K562 (cell line): ENCODE measurements around the gene PALM3. TPM values are rescaled to one million over a fixed set of nuclear protein-coding genes. Genes with fewer than 3 reads are reported as not detected.

Source experiments
- NKRF ChIP-seq: fragments of 450-650 bp; IDR thresholded peaks from 2 replicates; pipeline ENCODE4 v1.6.1; 2016; ENCODE audit warnings: borderline replicate concordance
- SMARCE1 ChIP-seq: fragments of 450-650 bp; IDR thresholded peaks from 2 replicates; pipeline ENCODE4 v1.7.1; 2016; ENCODE audit warnings: mild to moderate bottlenecking
- ZBTB11 ChIP-seq, 3 experiments: fragments of 200-800 bp in 1 of 3; fragments of 250-450 bp in 1 of 3; fragments of 450-650 bp in 1 of 3; sonication (Bioruptor Pico) in 1 of 3; sonication (Bioruptor generic) in 1 of 3; formaldehyde crosslinking in 1 of 3; IDR thresholded peaks; 2 replicates each; pipeline versions ENCODE4 v1.6.1 to v1.8.0; 2016 to 2022; ENCODE audit warnings: mild to moderate bottlenecking in 2 of 3, missing genetic modification characterization in 2 of 3, missing compliant biosample characterization in 1 of 3, moderate library complexity in 1 of 3
- ZNF23 ChIP-seq: fragments of 250-450 bp; sonication (Bioruptor Pico); IDR thresholded peaks from 2 replicates; pipeline ENCODE4 v1.4.0; 2020; ENCODE audit warnings: mild to moderate bottlenecking
- ZNF318 ChIP-seq, 2 experiments: fragments of 450-650 bp; IDR thresholded peaks; 2 replicates each; pipeline ENCODE4 v1.6.1; 2016; ENCODE audit warnings: mild to moderate bottlenecking in 2 of 2, borderline replicate concordance in 1 of 2, low read depth in 1 of 2, moderate library complexity in 1 of 2
- ZNF592 ChIP-seq: fragments of 450-650 bp; IDR thresholded peaks from 2 replicates; pipeline ENCODE4 v1.6.1; 2017; ENCODE audit warnings: antibody characterized with exemption, mild to moderate bottlenecking
- ZNF699 ChIP-seq: fragments of 250-450 bp; sonication (Bioruptor Pico); IDR thresholded peaks from 2 replicates; pipeline ENCODE4 v1.8.0; 2021; ENCODE audit warnings: mild to moderate bottlenecking, moderate library complexity; ENCODE audit not compliant: insufficient replicate concordance
- polyA plus RNA-seq, 8 experiments: library from polyadenylated mRNA; depleted of rRNA in 4 of 8; stranded (reverse) in 5 of 8; unstranded in 3 of 8; fragments of >200 nt; fragmentation: Nextera tagmentation in 2 of 8; fragmentation: Illumina TruSeq in 1 of 8; extraction: Ambion mirVana in 2 of 8; extraction: Trizol in 1 of 8; gene quantifications; 2 replicates each; pipeline versions ENCODE4 v1.2.1 to v1.2.3, GENCODE V29; 2011 to 2014; ENCODE audit warnings: inconsistent platforms in 1 of 8, missing spikeins in 1 of 8
- total RNA-seq, 7 experiments: library from RNA; depleted of rRNA in 6 of 7; stranded (reverse); fragments of >200 nt in 6 of 7; fragmentation: Illumina TruSeq in 2 of 7; extraction: Trizol in 2 of 7; gene quantifications; 2 replicates each; pipeline versions ENCODE4 v1.2.1 to v1.2.3, GENCODE V29; 2011 to 2021; ENCODE audit warnings: low replicate concordance in 1 of 7

PALM3 gene
- total and polyA plus RNA-seq, 9 of the 15 experiments (the other 6 are each of a cell fraction or from before 2014, with no cell fraction given), result 0.07 to 9.3 (median 3.3) TPM

- 0 out of 6 replicates have a peak, but pooled peaks of 1 of the 3 experiments have one; percentile 27 for TF ChIP-seq ZBTB11 (CRISPR knock-in tag; IDR thresholded peaks at IDR 0.05)
- TF ChIP-seq ZNF318 (IDR thresholded peaks at IDR 0.05; ENCODE audit: borderline replicate concordance in 1 of 2, low read depth in 1 of 2), result no peak
- no peak for TF ChIP-seq ZNF699 (CRISPR knock-in tag)
- peak; percentile 50; the same call in 1 of the 2 replicates for TF ChIP-seq SMARCE1
- TF ChIP-seq ZNF592, result 0 out of 2 replicates have a peak, but pooled peaks have one; percentile 30
- no peak for TF ChIP-seq ZNF23 (CRISPR knock-in tag)
- no peak for TF ChIP-seq NKRF
These were observed 33.9 kb downstream of the PALM3 start, which contains the start of gene RLN3 (continued) for GRCh38 chr19:14027856-14028450.
